ENCODE measurements around the gene CLRN1.

The CLRN1 gene

GRCh38 chr3:150978566-150979148 is 6.1 kb upstream of the CLRN1 start:
- H3K9ac ChIP-seq (ENCODE audit: low read length in 5 of 5) = no peak overlapping the region
- no peak overlapping the region for H3K27ac ChIP-seq (ENCODE audit: low read depth, low read length)
- no peaks in the 10 kb centered on the region for H3K27me3 ChIP-seq (ENCODE audit: control insufficient read depth in 5 of 5, insufficient read depth in 4 of 5, low read length in 5 of 5)
- no peak overlapping the region for H3K4me3 ChIP-seq (ENCODE audit: low read depth in 1 of 5, low read length in 5 of 5)
- no peaks in the 10 kb centered on the region for H3K36me3 ChIP-seq (ENCODE audit: control insufficient read depth in 5 of 5, insufficient read depth in 5 of 5, low read length in 5 of 5)
- peaks cover 0 to 7% (median 0%) of the 10 kb centered on the region in 5 donors for H3K4me1 ChIP-seq (ENCODE audit: control insufficient read depth in 5 of 5, insufficient read depth in 5 of 5, low read length in 5 of 5)
- H3K9me3 ChIP-seq (ENCODE audit: control insufficient read depth in 5 of 5, low read length in 5 of 5) = peaks cover 0 to 6% (median 0%) of the 10 kb centered on the region in 5 donors

- Histone ChIP-seq H3K4me3 (ENCODE audit: low read depth in 1 of 5, low read length in 5 of 5) (no peak overlapping the region), H3K27ac (ENCODE audit: low read depth, low read length) (no peak overlapping the region), H3K36me3 (ENCODE audit: control insufficient read depth in 5 of 5, insufficient read depth in 5 of 5, low read length in 5 of 5) (no peaks in the 10 kb centered on the region), H3K9me3 (ENCODE audit: control insufficient read depth in 5 of 5, low read length in 5 of 5) (no peaks in the 10 kb centered on the region), H3K4me1 (ENCODE audit: control insufficient read depth in 5 of 5, insufficient read depth in 5 of 5, low read length in 5 of 5) (peaks cover 0 to 7% (median 0%) of the 10 kb centered on the region in 5 donors), H3K9ac (ENCODE audit: low read length in 5 of 5) (no peak overlapping the region), H3K27me3 (ENCODE audit: control insufficient read depth in 5 of 5, insufficient read depth in 4 of 5, low read length in 5 of 5) (no peaks in the 10 kb centered on the region)
Observed at GRCh38 chr3:150975992-150976368, 3.5 kb upstream of the CLRN1 start.

GRCh38 chr3:150975086-150975991 is 2.8 kb upstream of the CLRN1 start:
- Histone ChIP-seq H3K9ac (ENCODE audit: low read length in 5 of 5) (no peak overlapping the region), H3K9me3 (ENCODE audit: control insufficient read depth in 5 of 5, low read length in 5 of 5) (no peaks in the 10 kb centered on the region), H3K4me3 (ENCODE audit: low read depth in 1 of 5, low read length in 5 of 5) (no peak overlapping the region), H3K27ac (ENCODE audit: low read depth, low read length) (no peak overlapping the region), H3K36me3 (ENCODE audit: control insufficient read depth in 5 of 5, insufficient read depth in 5 of 5, low read length in 5 of 5) (no peaks in the 10 kb centered on the region), H3K4me1 (ENCODE audit: control insufficient read depth in 5 of 5, insufficient read depth in 5 of 5, low read length in 5 of 5) (peaks cover 0 to 7% (median 0%) of the 10 kb centered on the region in 5 donors), H3K27me3 (ENCODE audit: control insufficient read depth in 5 of 5, insufficient read depth in 4 of 5, low read length in 5 of 5) (no peaks in the 10 kb centered on the region)

GRCh38 chr3:150970665-150971324 is 1.7 kb downstream of the CLRN1 start:
- Histone ChIP-seq H3K4me3 (ENCODE audit: low read depth in 1 of 5, low read length in 5 of 5) (no peak overlapping the region), H3K27ac (ENCODE audit: low read depth, low read length) (no peak overlapping the region), H3K36me3 (ENCODE audit: control insufficient read depth in 5 of 5, insufficient read depth in 5 of 5, low read length in 5 of 5) (no peaks in the 10 kb centered on the region), H3K27me3 (ENCODE audit: control insufficient read depth in 5 of 5, insufficient read depth in 4 of 5, low read length in 5 of 5) (no peaks in the 10 kb centered on the region), H3K9me3 (ENCODE audit: control insufficient read depth in 5 of 5, low read length in 5 of 5) (no peaks in the 10 kb centered on the region), H3K4me1 (ENCODE audit: control insufficient read depth in 5 of 5, insufficient read depth in 5 of 5, low read length in 5 of 5) (no peaks in the 10 kb centered on the region), H3K9ac (ENCODE audit: low read length in 5 of 5) (no peak overlapping the region)

- Histone ChIP-seq H3K4me3 (ENCODE audit: low read depth in 1 of 5, low read length in 5 of 5) (no peak overlapping the region), H3K27ac (ENCODE audit: low read depth, low read length) (no peak overlapping the region), H3K36me3 (ENCODE audit: control insufficient read depth in 5 of 5, insufficient read depth in 5 of 5, low read length in 5 of 5) (no peaks in the 10 kb centered on the region), H3K9me3 (ENCODE audit: control insufficient read depth in 5 of 5, low read length in 5 of 5) (no peaks in the 10 kb centered on the region), H3K4me1 (ENCODE audit: control insufficient read depth in 5 of 5, insufficient read depth in 5 of 5, low read length in 5 of 5) (no peaks in the 10 kb centered on the region), H3K9ac (ENCODE audit: low read length in 5 of 5) (no peak overlapping the region), H3K27me3 (ENCODE audit: control insufficient read depth in 5 of 5, insufficient read depth in 4 of 5, low read length in 5 of 5) (no peaks in the 10 kb centered on the region)
Observed at GRCh38 chr3:150968341-150969035, 4.0 kb downstream of the CLRN1 start.

- no peaks in the 10 kb centered on the region for H3K27me3 ChIP-seq (ENCODE audit: control insufficient read depth in 5 of 5, insufficient read depth in 4 of 5, low read length in 5 of 5)
- no peak overlapping the region for H3K4me3 ChIP-seq (ENCODE audit: low read depth in 1 of 5, low read length in 5 of 5)
Observed at GRCh38 chr3:150965436-150965835, 7.1 kb downstream of the CLRN1 start.

GRCh38 chr3:150961949-150962348 is 10.6 kb downstream of the CLRN1 start:
- H3K4me3 ChIP-seq (ENCODE audit: low read depth in 1 of 5, low read length in 5 of 5) = no peak overlapping the region
- H3K4me1 ChIP-seq (ENCODE audit: control insufficient read depth in 5 of 5, insufficient read depth in 5 of 5, low read length in 5 of 5) = no peaks in the 10 kb centered on the region
- no peak overlapping the region for H3K27ac ChIP-seq (ENCODE audit: low read depth, low read length)
- peaks cover 0 to 5% (median 0%) of the 10 kb centered on the region in 5 donors for H3K27me3 ChIP-seq (ENCODE audit: control insufficient read depth in 5 of 5, insufficient read depth in 4 of 5, low read length in 5 of 5)
- H3K9ac ChIP-seq (ENCODE audit: low read length in 5 of 5) = no peak overlapping the region
- no peaks in the 10 kb centered on the region for H3K36me3 ChIP-seq (ENCODE audit: control insufficient read depth in 5 of 5, insufficient read depth in 5 of 5, low read length in 5 of 5)
- H3K9me3 ChIP-seq (ENCODE audit: control insufficient read depth in 5 of 5, low read length in 5 of 5) = no peaks in the 10 kb centered on the region

More at GRCh38 chr3:150965436-150965835, 7.1 kb downstream of the CLRN1 start:
- H3K9ac ChIP-seq (ENCODE audit: low read length in 5 of 5) = no peak overlapping the region
- H3K4me1 ChIP-seq (ENCODE audit: control insufficient read depth in 5 of 5, insufficient read depth in 5 of 5, low read length in 5 of 5) = no peaks in the 10 kb centered on the region
- H3K27ac ChIP-seq (ENCODE audit: low read depth, low read length) = no peak overlapping the region
- H3K9me3 ChIP-seq (ENCODE audit: control insufficient read depth in 5 of 5, low read length in 5 of 5) = no peaks in the 10 kb centered on the region
- no peaks in the 10 kb centered on the region for H3K36me3 ChIP-seq (ENCODE audit: control insufficient read depth in 5 of 5, insufficient read depth in 5 of 5, low read length in 5 of 5)

- Histone ChIP-seq H3K9ac (ENCODE audit: low read length in 5 of 5) (no peak overlapping the region), H3K27ac (ENCODE audit: low read depth, low read length) (no peak overlapping the region), H3K4me1 (ENCODE audit: control insufficient read depth in 5 of 5, insufficient read depth in 5 of 5, low read length in 5 of 5) (no peaks in the 10 kb centered on the region), H3K36me3 (ENCODE audit: control insufficient read depth in 5 of 5, insufficient read depth in 5 of 5, low read length in 5 of 5) (no peaks in the 10 kb centered on the region), H3K4me3 (ENCODE audit: low read depth in 1 of 5, low read length in 5 of 5) (no peak overlapping the region), H3K9me3 (ENCODE audit: control insufficient read depth in 5 of 5, low read length in 5 of 5) (no peaks in the 10 kb centered on the region), H3K27me3 (ENCODE audit: control insufficient read depth in 5 of 5, insufficient read depth in 4 of 5, low read length in 5 of 5) (peaks cover 0 to 5% (median 0%) of the 10 kb centered on the region in 5 donors)
Observed at GRCh38 chr3:150960708-150961684, 11.5 kb downstream of the CLRN1 start.

- peaks cover 0 to 5% (median 0%) of the 10 kb centered on the region in 5 donors for H3K27me3 ChIP-seq (ENCODE audit: control insufficient read depth in 5 of 5, insufficient read depth in 4 of 5, low read length in 5 of 5)
- no peak overlapping the region for H3K27ac ChIP-seq (ENCODE audit: low read depth, low read length)
- no peak overlapping the region for H3K4me3 ChIP-seq (ENCODE audit: low read depth in 1 of 5, low read length in 5 of 5)
- no peaks in the 10 kb centered on the region for H3K9me3 ChIP-seq (ENCODE audit: control insufficient read depth in 5 of 5, low read length in 5 of 5)
- no peak overlapping the region for H3K9ac ChIP-seq (ENCODE audit: low read length in 5 of 5)
- H3K4me1 ChIP-seq (ENCODE audit: control insufficient read depth in 5 of 5, insufficient read depth in 5 of 5, low read length in 5 of 5) = no peaks in the 10 kb centered on the region
- no peaks in the 10 kb centered on the region for H3K36me3 ChIP-seq (ENCODE audit: control insufficient read depth in 5 of 5, insufficient read depth in 5 of 5, low read length in 5 of 5)
Observed at GRCh38 chr3:150958683-150959082, 13.8 kb downstream of the CLRN1 start.
